K562 (cell line): ENCODE data around the gene SLC27A4. TPM values are rescaled to one million over a fixed set of nuclear protein-coding genes. Genes with fewer than 3 reads are reported as not detected.

ENCODE experiments used
- CBX3 ChIP-seq, 2 experiments: IDR thresholded peaks; 1 replicate in 1 of 2; 2 replicates in 1 of 2; pipeline ENCODE4 v1.6.1; 2012; ENCODE audit warnings: inconsistent platforms in 2 of 2, low read length in 2 of 2, borderline replicate concordance in 1 of 2, control low read depth in 1 of 2
- CEBPB ChIP-seq: fragments of 450-650 bp; IDR thresholded peaks from 2 replicates; pipeline ENCODE4 v1.6.1; 2016; ENCODE audit warnings: missing genetic modification characterization, missing compliant biosample characterization
- CTBP1 ChIP-seq: fragments of 450-650 bp; IDR thresholded peaks from 2 replicates; pipeline ENCODE4 v1.6.1; 2016; ENCODE audit warnings: borderline replicate concordance
- DMBX1 ChIP-seq: fragments of 250-450 bp; sonication (Bioruptor Pico); IDR thresholded peaks from 2 replicates; pipeline ENCODE4 v1.8.0; 2022; ENCODE audit warnings: inconsistent platforms, mild to moderate bottlenecking, moderate library complexity, borderline replicate concordance
- EP300 ChIP-seq: IDR thresholded peaks from 2 replicates; pipeline ENCODE4 v1.6.1; 2012; ENCODE audit warnings: low read length, improper control_type of control experiment
- KAT2B ChIP-seq: IDR thresholded peaks from one replicate; pipeline ENCODE4 v1.6.1; 2012; ENCODE audit warnings: low read depth, mild to moderate bottlenecking, control low read depth, inconsistent platforms, low read length, moderate library complexity
- KLF1 ChIP-seq: fragments of 450-650 bp; IDR thresholded peaks from 2 replicates; pipeline ENCODE4 v1.6.1; 2016; ENCODE audit warnings: missing genetic modification characterization, missing compliant biosample characterization
- MCM7 ChIP-seq, 2 experiments: fragments of 450-650 bp; IDR thresholded peaks; 2 replicates each; pipeline ENCODE4 v1.6.1; 2016 to 2018
- MEF2A ChIP-seq: IDR thresholded peaks from 2 replicates; pipeline ENCODE4 v1.6.1; 2011; ENCODE audit warnings: low read depth, mild to moderate bottlenecking, low read length, moderate library complexity; ENCODE audit not compliant: control insufficient read depth
- NFXL1 ChIP-seq: fragments of 450-650 bp; formaldehyde crosslinking; IDR thresholded peaks from 2 replicates; pipeline ENCODE4 v1.4.0; 2021; ENCODE audit warnings: mild to moderate bottlenecking
- PML ChIP-seq: IDR thresholded peaks from 2 replicates; pipeline ENCODE4 v1.6.1; 2012; ENCODE audit warnings: low read length, inconsistent platforms
- RBM25 ChIP-seq: fragments of 200-400 bp; formaldehyde crosslinking; IDR thresholded peaks from 2 replicates; pipeline ENCODE4 v1.6.1; 2018; ENCODE audit warnings: low read length, low read depth, moderate library complexity; ENCODE audit not compliant: severe bottlenecking
- RBM34 ChIP-seq: fragments of 200-400 bp; formaldehyde crosslinking; IDR thresholded peaks from 2 replicates; pipeline ENCODE4 v1.6.1; 2018; ENCODE audit warnings: low read length, borderline replicate concordance; ENCODE audit not compliant: insufficient read depth
- RFX1 ChIP-seq: fragments of 450-650 bp; IDR thresholded peaks from 2 replicates; pipeline ENCODE4 v1.6.1; 2016; ENCODE audit warnings: mild to moderate bottlenecking, moderate library complexity
- RUNX1 ChIP-seq: sonication (generic); IDR thresholded peaks from 2 replicates; pipeline ENCODE4 v1.6.1; 2016; ENCODE audit warnings: antibody characterized with exemption, low read depth
- SMAD4 ChIP-seq: fragments of 250-450 bp; sonication (Bioruptor Pico); conservative IDR thresholded peaks from 2 replicates; pipeline ENCODE4 v1.8.0; 2021; ENCODE audit warnings: inconsistent platforms, mild to moderate bottlenecking, moderate library complexity
- SNIP1 ChIP-seq: fragments of 450-650 bp; IDR thresholded peaks from 2 replicates; pipeline ENCODE4 v1.7.1; 2017; ENCODE audit warnings: low read depth, mild to moderate bottlenecking
- SRF ChIP-seq, 2 experiments: fragments of 250-450, 450-650 bp in 1 of 2; sonication (Bioruptor Pico) in 1 of 2; sonication (generic) in 1 of 2; formaldehyde crosslinking; IDR thresholded peaks; 2 replicates each; pipeline versions ENCODE4 v1.5.0 to v1.5.1; 2020 to 2022; ENCODE audit warnings: mild to moderate bottlenecking in 1 of 2, missing genetic modification reagents in 1 of 2
- SRSF7 ChIP-seq: fragments of 200-400 bp; formaldehyde crosslinking; optimal IDR thresholded peaks from 2 replicates; pipeline ENCODE3; 2017; ENCODE audit warnings: mild to moderate bottlenecking, low read depth, low read length
- TAF9B ChIP-seq: fragments of 450-650 bp; IDR thresholded peaks from 2 replicates; pipeline ENCODE4 v1.6.1; 2018; ENCODE audit warnings: mild to moderate bottlenecking; ENCODE audit not compliant: partially characterized antibody
- TBL1XR1 ChIP-seq, 2 experiments: IDR thresholded peaks; 2 replicates each; pipeline ENCODE4 v1.6.1; 2012; ENCODE audit warnings: improper control_type of control experiment in 2 of 2, low read length in 2 of 2, mild to moderate bottlenecking in 1 of 2
- TEAD4 ChIP-seq, 2 experiments: sonication (generic) in 1 of 2; formaldehyde crosslinking in 1 of 2; IDR thresholded peaks; 2 replicates each; pipeline versions ENCODE4 v1.6.1 to v1.8.0; 2012 to 2022; ENCODE audit warnings: borderline replicate concordance in 1 of 2, inconsistent platforms in 1 of 2, low read length in 1 of 2, mild to moderate bottlenecking in 1 of 2, missing genetic modification reagents in 1 of 2
- ZNF707 ChIP-seq: fragments of 250-450 bp; sonication (Bioruptor Pico); conservative IDR thresholded peaks from 2 replicates; pipeline ENCODE4 v1.8.0; 2022; ENCODE audit warnings: inconsistent platforms, mild to moderate bottlenecking, moderate library complexity
- polyA plus RNA-seq, 8 experiments: library from polyadenylated mRNA; depleted of rRNA in 4 of 8; stranded (reverse) in 5 of 8; unstranded in 3 of 8; fragments of >200 nt; fragmentation: Nextera tagmentation in 2 of 8; fragmentation: Illumina TruSeq in 1 of 8; extraction: Ambion mirVana in 2 of 8; extraction: Trizol in 1 of 8; gene quantifications; 2 replicates each; pipeline versions ENCODE4 v1.2.1 to v1.2.3, GENCODE V29; 2011 to 2014; ENCODE audit warnings: inconsistent platforms in 1 of 8, missing spikeins in 1 of 8
- total RNA-seq, 7 experiments: library from RNA; depleted of rRNA in 6 of 7; stranded (reverse); fragments of >200 nt in 6 of 7; fragmentation: Illumina TruSeq in 2 of 7; extraction: Trizol in 2 of 7; gene quantifications; 2 replicates each; pipeline versions ENCODE4 v1.2.1 to v1.2.3, GENCODE V29; 2011 to 2021; ENCODE audit warnings: low replicate concordance in 1 of 7
- TF ChIP-seq, protein P1 (sequence below): fragments of 250-450 bp; sonication (Bioruptor Pico); IDR thresholded peaks from 2 replicates; pipeline ENCODE4 v1.8.0; 2022; ENCODE audit warnings: inconsistent platforms
- TF ChIP-seq, protein P2 (sequence below): fragments of 450-650 bp; conservative IDR thresholded peaks from 2 replicates; pipeline ENCODE4 v1.6.1; 2016; ENCODE audit warnings: missing genetic modification characterization, low read depth, mild to moderate bottlenecking, missing compliant biosample characterization, moderate library complexity

SLC27A4 gene
- total and polyA plus RNA-seq, 9 of the 15 experiments (the other 6 are each of a cell fraction or from before 2014, with no cell fraction given), result 0.25 to 35.7 (median 14.0) TPM

DNA sequence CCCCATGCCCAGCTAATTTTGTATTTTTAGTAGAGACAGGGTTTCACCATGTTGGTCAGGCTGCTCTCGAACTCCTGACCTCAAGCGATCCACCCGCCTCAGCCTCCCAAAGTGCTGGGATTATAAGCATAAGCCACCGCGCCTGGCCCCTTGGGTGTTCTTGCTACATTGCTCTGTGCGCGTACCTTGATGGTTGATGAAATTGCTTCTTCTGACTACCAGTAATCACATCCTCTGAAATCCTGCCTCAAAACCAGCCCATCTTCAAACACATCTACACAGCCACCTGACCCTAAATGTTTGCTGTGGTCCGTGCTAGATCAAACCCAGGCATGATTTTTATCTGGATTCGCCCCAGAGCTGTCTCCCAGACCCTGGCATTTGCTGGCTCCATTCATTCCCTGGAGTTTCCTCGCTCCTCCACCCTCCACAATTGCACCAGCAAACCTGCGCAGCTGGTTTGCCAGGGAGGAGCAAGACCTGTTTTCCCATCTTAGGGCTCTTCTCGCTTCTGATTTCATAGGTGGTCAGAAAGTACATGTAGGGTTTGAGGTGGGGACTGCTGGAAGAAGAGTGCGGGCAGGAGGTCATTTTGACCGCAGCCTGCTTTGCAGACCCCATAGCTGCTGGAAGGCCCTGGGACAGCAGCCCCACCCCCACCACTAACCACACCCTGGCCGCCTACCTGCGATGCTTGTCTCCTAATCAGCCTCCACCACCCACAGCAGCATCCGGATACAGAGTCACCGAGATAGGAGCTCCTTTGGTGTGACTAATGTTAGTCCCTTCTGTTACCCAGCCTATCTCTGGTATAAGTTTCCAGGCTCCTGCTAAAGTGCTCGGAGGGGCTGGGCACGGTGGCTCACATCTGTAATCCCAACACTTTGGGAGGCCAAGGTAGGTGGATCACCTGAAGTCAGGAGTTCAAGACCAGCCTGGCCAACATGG is 41.5 kb upstream of the SLC27A4 start (continued):
- TF ChIP-seq, protein P1, sequence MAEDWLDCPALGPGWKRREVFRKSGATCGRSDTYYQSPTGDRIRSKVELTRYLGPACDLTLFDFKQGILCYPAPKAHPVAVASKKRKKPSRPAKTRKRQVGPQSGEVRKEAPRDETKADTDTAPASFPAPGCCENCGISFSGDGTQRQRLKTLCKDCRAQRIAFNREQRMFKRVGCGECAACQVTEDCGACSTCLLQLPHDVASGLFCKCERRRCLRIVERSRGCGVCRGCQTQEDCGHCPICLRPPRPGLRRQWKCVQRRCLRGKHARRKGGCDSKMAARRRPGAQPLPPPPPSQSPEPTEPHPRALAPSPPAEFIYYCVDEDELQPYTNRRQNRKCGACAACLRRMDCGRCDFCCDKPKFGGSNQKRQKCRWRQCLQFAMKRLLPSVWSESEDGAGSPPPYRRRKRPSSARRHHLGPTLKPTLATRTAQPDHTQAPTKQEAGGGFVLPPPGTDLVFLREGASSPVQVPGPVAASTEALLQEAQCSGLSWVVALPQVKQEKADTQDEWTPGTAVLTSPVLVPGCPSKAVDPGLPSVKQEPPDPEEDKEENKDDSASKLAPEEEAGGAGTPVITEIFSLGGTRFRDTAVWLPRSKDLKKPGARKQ (CRISPR knock-in tag), result no peak
- TF ChIP-seq ZNF707 (CRISPR knock-in tag) (0 out of 2 replicates have a peak, but pooled peaks have one; percentile 11), SNIP1 (no peak), SRF (CRISPR knock-in tag; IDR thresholded peaks at IDR 0.05) (0 out of 4 replicates have a peak, but pooled peaks of 1 of the 2 experiments have one; percentile 7), CTBP1 (no peak), TAF9B (no peak), PML (peak; percentile 74), RFX1 (no peak), EP300 (peak; percentile 91), DMBX1 (CRISPR knock-in tag) (peak; percentile 14; the same call in 1 of the 2 replicates), KAT2B (no peak), KLF1 (peak; percentile 80), CEBPB (tag) (no peak), RBM25 (peak; percentile 90), SMAD4 (CRISPR knock-in tag) (peak; percentile 77), SRSF7 (no peak), NFXL1 (CRISPR knock-in tag) (no peak), RBM34 (no peak), CBX3 (IDR thresholded peaks at IDR 0.05; ENCODE audit: borderline replicate concordance in 1 of 2, low read length in 2 of 2) (peak in 1 of 2 experiments; percentile 88; a peak in 2 of 3 replicates), TBL1XR1 (IDR thresholded peaks at IDR 0.05; ENCODE audit: low read length in 2 of 2) (peak; percentile 52 to 79; a peak in 2 of 4 replicates), TEAD4 (IDR thresholded peaks at IDR 0.05; ENCODE audit: low read length) (peak; percentile 88), TEAD4 (CRISPR knock-in tag; IDR thresholded peaks at IDR 0.05; ENCODE audit: borderline replicate concordance) (no peak), MEF2A (no peak), MCM7 (IDR thresholded peaks at IDR 0.05) (no peak), RUNX1 (no peak)
- TF ChIP-seq, protein P2, sequence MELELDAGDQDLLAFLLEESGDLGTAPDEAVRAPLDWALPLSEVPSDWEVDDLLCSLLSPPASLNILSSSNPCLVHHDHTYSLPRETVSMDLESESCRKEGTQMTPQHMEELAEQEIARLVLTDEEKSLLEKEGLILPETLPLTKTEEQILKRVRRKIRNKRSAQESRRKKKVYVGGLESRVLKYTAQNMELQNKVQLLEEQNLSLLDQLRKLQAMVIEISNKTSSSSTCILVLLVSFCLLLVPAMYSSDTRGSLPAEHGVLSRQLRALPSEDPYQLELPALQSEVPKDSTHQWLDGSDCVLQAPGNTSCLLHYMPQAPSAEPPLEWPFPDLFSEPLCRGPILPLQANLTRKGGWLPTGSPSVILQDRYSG (tag), result no peak
